HepG2 (cell line): ENCODE data around the gene SYCE3. TPM values are rescaled to one million over a fixed set of nuclear protein-coding genes. Genes with fewer than 3 reads are reported as not detected.

Experiments
- HHEX ChIP-seq: IDR thresholded peaks from 2 replicates; pipeline ENCODE4 v1.6.1; 2016; ENCODE audit warnings: control low read depth
- KAT8 ChIP-seq: IDR thresholded peaks from 2 replicates; pipeline ENCODE4 v1.6.1; 2016; ENCODE audit warnings: missing genetic modification reagents, missing compliant biosample characterization
- KDM4B ChIP-seq: sonication (generic); formaldehyde crosslinking; IDR thresholded peaks from 2 replicates; pipeline ENCODE4 v1.4.0; 2020; ENCODE audit warnings: missing genetic modification reagents
- NFYC ChIP-seq: IDR thresholded peaks from 2 replicates; pipeline ENCODE4 v1.6.1; 2016; ENCODE audit warnings: missing genetic modification reagents, missing compliant biosample characterization
- NR2F1 ChIP-seq, 2 experiments: fragments of 450-650 bp in 1 of 2; formaldehyde crosslinking in 1 of 2; IDR thresholded peaks; 2 replicates each; pipeline versions ENCODE4 v1.5.0 to v1.6.1; 2016 to 2020; ENCODE audit warnings: mild to moderate bottlenecking in 1 of 2, missing compliant biosample characterization in 1 of 2, missing genetic modification reagents in 1 of 2, moderate library complexity in 1 of 2
- POLR2A ChIP-seq, 2 experiments: IDR thresholded peaks; 2 replicates each; pipeline ENCODE4 v1.6.1; 2011; ENCODE audit warnings: low read depth in 2 of 2, low read length in 2 of 2, mild to moderate bottlenecking in 1 of 2, moderate library complexity in 1 of 2; ENCODE audit not compliant: insufficient read depth in 1 of 2
- RXRA ChIP-seq: sonication (generic); formaldehyde crosslinking; IDR thresholded peaks from 2 replicates; pipeline ENCODE4 v1.5.1; 2020; ENCODE audit warnings: missing genetic modification reagents
- RXRB ChIP-seq: IDR thresholded peaks from 2 replicates; pipeline ENCODE4 v1.6.1; 2016; ENCODE audit warnings: borderline replicate concordance, missing genetic modification reagents, missing compliant biosample characterization
- SALL1 ChIP-seq: sonication (generic); formaldehyde crosslinking; IDR thresholded peaks from 2 replicates; pipeline ENCODE4 v1.8.0; 2022; ENCODE audit warnings: mild to moderate bottlenecking, missing genetic modification reagents
- SP1 ChIP-seq, 2 experiments: fragments of 450-650 bp in 1 of 2; sonication (generic) in 1 of 2; formaldehyde crosslinking in 1 of 2; IDR thresholded peaks; 2 replicates each; pipeline versions ENCODE4 v1.4.0 to v1.6.1; 2016 to 2020; ENCODE audit warnings: missing genetic modification reagents in 1 of 2
- TOPORS ChIP-seq: sonication (generic); formaldehyde crosslinking; IDR thresholded peaks from 2 replicates; pipeline ENCODE4 v1.8.0; 2023; ENCODE audit warnings: mild to moderate bottlenecking, missing genetic modification reagents
- ZC3H4 ChIP-seq: sonication (generic); formaldehyde crosslinking; IDR thresholded peaks from 2 replicates; pipeline ENCODE4 v1.4.0; 2020; ENCODE audit warnings: missing genetic modification reagents, borderline replicate concordance
- ZFP37 ChIP-seq: sonication (generic); formaldehyde crosslinking; IDR thresholded peaks from 2 replicates; pipeline ENCODE4 v1.4.0; 2020; ENCODE audit warnings: missing genetic modification reagents, borderline replicate concordance
- ZFP90 ChIP-seq: sonication (generic); formaldehyde crosslinking; IDR thresholded peaks from 2 replicates; pipeline ENCODE4 v1.8.0; 2022; ENCODE audit warnings: missing genetic modification reagents, mild to moderate bottlenecking, inconsistent platforms, borderline replicate concordance
- ZNF124 ChIP-seq: sonication (generic); formaldehyde crosslinking; IDR thresholded peaks from 2 replicates; pipeline ENCODE4 v1.4.0; 2020; ENCODE audit warnings: missing genetic modification reagents
- ZNF235 ChIP-seq: sonication (generic); formaldehyde crosslinking; IDR thresholded peaks from 2 replicates; pipeline ENCODE4 v1.8.1; 2023; ENCODE audit warnings: mild to moderate bottlenecking, missing genetic modification reagents, borderline replicate concordance
- ZNF350 ChIP-seq: sonication (generic); formaldehyde crosslinking; IDR thresholded peaks from 2 replicates; pipeline ENCODE4 v1.4.0; 2020; ENCODE audit warnings: mild to moderate bottlenecking, low read depth, missing genetic modification reagents, borderline replicate concordance
- ZNF354B ChIP-seq: sonication (generic); formaldehyde crosslinking; IDR thresholded peaks from 2 replicates; pipeline ENCODE4 v1.8.0; 2022; ENCODE audit warnings: mild to moderate bottlenecking, missing genetic modification reagents
- ZNF543 ChIP-seq: sonication (generic); formaldehyde crosslinking; IDR thresholded peaks from 2 replicates; pipeline ENCODE4 v1.4.0; 2020; ENCODE audit warnings: mild to moderate bottlenecking, missing genetic modification reagents
- ZNF546 ChIP-seq: sonication (generic); formaldehyde crosslinking; conservative IDR thresholded peaks from 2 replicates; pipeline ENCODE4 v1.8.1; 2023; ENCODE audit warnings: mild to moderate bottlenecking, missing genetic modification reagents
- ZNF589 ChIP-seq: sonication (generic); formaldehyde crosslinking; conservative IDR thresholded peaks from 2 replicates; pipeline ENCODE4 v1.8.0; 2022; ENCODE audit warnings: mild to moderate bottlenecking, moderate library complexity, missing genetic modification reagents
- polyA plus RNA-seq, 8 experiments: library from polyadenylated mRNA; depleted of rRNA in 3 of 8; stranded (reverse) in 7 of 8; unstranded in 1 of 8; fragments of >200 nt; fragmentation: Illumina TruSeq in 4 of 8; extraction: Trizol in 4 of 8; gene quantifications; 2 replicates each; pipeline versions ENCODE4 v1.2.1 to v1.2.3, GENCODE V29; 2011 to 2016; ENCODE audit warnings: low read depth in 4 of 8, missing spikeins in 1 of 8, mixed read lengths in 1 of 8; ENCODE audit not compliant: insufficient read depth in 1 of 8
- total RNA-seq, 5 experiments: library from RNA; depleted of rRNA; stranded (reverse); fragments of >200 nt; fragmentation: Illumina TruSeq; extraction: Trizol; gene quantifications; 2 replicates each; pipeline ENCODE4 v1.2.3, GENCODE V29; 2016; ENCODE audit warnings: low read depth in 1 of 5
- TF ChIP-seq, protein P1 (sequence below): sonication (generic); formaldehyde crosslinking; IDR thresholded peaks from 2 replicates; pipeline ENCODE4 v1.8.1; 2023; ENCODE audit warnings: mild to moderate bottlenecking, missing genetic modification reagents
- TF ChIP-seq, protein P2 (sequence below): sonication (generic); formaldehyde crosslinking; IDR thresholded peaks from 2 replicates; pipeline ENCODE4 v1.4.0; 2020; ENCODE audit warnings: missing genetic modification reagents, mild to moderate bottlenecking, borderline replicate concordance
- TF ChIP-seq, protein P3 (sequence below): IDR thresholded peaks from 2 replicates; pipeline ENCODE4 v1.6.1; 2016; ENCODE audit warnings: low read depth, borderline replicate concordance
- TF ChIP-seq, protein P4 (sequence below): conservative IDR thresholded peaks from 2 replicates; pipeline ENCODE4 v1.6.1; 2018; ENCODE audit warnings: missing genetic modification reagents

SYCE3 gene
- total and polyA plus RNA-seq, 2 of the 13 experiments (the other 11 are each of a cell fraction or from before 2014, with no cell fraction given): not detected

DNA sequence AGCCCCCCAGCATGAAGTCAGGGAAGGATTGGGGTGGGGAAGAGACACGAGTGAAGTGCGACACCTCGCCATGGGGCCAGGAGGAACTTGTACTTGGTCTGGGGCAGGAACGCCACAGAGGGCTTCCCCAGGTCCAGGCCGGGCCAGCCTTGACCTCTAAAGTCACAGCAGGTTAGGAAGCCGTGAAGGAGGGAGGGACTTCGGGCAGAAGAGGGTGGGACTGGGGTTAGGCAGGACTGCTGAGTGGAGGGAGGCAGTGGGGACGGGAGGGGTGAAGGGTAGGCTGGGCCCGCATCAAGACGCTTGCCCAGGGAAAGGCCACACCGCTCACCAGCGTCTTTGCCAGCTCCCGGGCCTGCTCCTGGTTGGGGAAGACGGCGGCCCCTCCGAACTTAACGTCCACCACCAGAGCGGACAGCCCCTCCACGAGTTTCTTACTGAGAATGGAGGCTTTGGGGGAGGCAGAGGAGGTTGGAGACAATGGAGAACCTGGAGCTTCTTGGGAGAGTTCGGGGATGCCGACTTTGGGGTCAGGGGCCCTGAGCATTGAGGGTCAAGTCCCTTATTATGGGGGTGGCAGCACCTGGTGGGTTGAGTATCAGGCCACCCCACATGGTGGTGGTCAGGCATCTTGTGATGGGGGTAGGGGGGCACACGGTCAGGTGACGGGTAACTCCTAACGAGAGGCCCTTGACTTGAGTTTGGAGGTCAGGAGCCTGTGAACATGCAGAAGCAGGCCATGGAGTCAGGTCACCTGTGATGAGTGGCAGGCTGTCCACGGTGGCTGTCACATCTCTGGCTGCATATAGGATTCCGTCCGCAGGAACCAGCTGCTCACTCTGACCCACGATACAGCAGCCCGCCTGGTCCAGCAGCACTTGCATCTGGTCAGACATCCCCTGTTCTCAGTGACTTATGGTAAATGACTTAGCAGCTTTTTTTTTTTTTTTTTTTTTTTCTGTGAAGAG is 35.6 kb downstream of the SYCE3 start (continued):
- TF ChIP-seq ZNF543 (CRISPR knock-in tag) (peak; percentile 86), NR2F1 (CRISPR knock-in tag; IDR thresholded peaks at IDR 0.05) (peak in 1 of 2 experiments; percentile 80; a peak in 2 of 4 replicates), NFYC (CRISPR knock-in tag) (0 out of 2 replicates have a peak, but pooled peaks have one; percentile 16), ZFP90 (CRISPR knock-in tag) (0 out of 2 replicates have a peak, but pooled peaks have one; percentile 5), ZC3H4 (CRISPR knock-in tag) (0 out of 2 replicates have a peak, but pooled peaks have one; percentile 77), TOPORS (CRISPR knock-in tag) (0 out of 2 replicates have a peak, but pooled peaks have one; percentile 6), KDM4B (CRISPR knock-in tag) (0 out of 2 replicates have a peak, but pooled peaks have one; percentile 45), ZNF354B (CRISPR knock-in tag) (0 out of 2 replicates have a peak, but pooled peaks have one; percentile 14), SP1 (IDR thresholded peaks at IDR 0.05) (no peak), SP1 (CRISPR knock-in tag; IDR thresholded peaks at IDR 0.05) (peak; percentile 58; the same call in 1 of the 2 replicates), ZNF350 (peak; percentile 46), ZNF235 (CRISPR knock-in tag) (no peak), SALL1 (peak; percentile 15; the same call in 1 of the 2 replicates), ZNF124 (CRISPR knock-in tag) (0 out of 2 replicates have a peak, but pooled peaks have one; percentile 58), POLR2A (IDR thresholded peaks at IDR 0.05; ENCODE audit: insufficient read depth in 1 of 2, low read depth in 2 of 2, low read length in 2 of 2) (no peak; a peak in 1 of 4 replicates), KAT8 (CRISPR knock-in tag) (no peak), HHEX (CRISPR knock-in tag) (no peak), ZFP37 (no peak), ZNF546 (CRISPR knock-in tag) (no peak), ZNF589 (CRISPR knock-in tag) (0 out of 2 replicates have a peak, but pooled peaks have one; percentile 3), RXRB (CRISPR knock-in tag) (peak; percentile 75), RXRA (CRISPR knock-in tag) (peak; percentile 79)
- TF ChIP-seq, protein P1, sequence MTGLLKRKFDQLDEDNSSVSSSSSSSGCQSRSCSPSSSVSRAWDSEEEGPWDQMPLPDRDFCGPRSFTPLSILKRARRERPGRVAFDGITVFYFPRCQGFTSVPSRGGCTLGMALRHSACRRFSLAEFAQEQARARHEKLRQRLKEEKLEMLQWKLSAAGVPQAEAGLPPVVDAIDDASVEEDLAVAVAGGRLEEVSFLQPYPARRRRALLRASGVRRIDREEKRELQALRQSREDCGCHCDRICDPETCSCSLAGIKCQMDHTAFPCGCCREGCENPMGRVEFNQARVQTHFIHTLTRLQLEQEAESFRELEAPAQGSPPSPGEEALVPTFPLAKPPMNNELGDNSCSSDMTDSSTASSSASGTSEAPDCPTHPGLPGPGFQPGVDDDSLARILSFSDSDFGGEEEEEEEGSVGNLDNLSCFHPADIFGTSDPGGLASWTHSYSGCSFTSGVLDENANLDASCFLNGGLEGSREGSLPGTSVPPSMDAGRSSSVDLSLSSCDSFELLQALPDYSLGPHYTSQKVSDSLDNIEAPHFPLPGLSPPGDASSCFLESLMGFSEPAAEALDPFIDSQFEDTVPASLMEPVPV (CRISPR knock-in tag): no peak
- TF ChIP-seq, protein P2, sequence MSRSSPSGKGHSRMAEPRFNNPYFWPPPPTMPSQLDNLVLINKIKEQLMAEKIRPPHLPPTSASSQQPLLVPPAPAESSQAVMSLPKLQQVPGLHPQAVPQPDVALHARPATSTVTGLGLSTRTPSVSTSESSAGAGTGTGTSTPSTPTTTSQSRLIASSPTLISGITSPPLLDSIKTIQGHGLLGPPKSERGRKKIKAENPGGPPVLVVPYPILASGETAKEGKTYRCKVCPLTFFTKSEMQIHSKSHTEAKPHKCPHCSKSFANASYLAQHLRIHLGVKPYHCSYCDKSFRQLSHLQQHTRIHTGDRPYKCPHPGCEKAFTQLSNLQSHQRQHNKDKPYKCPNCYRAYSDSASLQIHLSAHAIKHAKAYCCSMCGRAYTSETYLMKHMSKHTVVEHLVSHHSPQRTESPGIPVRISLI: 0 out of 2 replicates have a peak, but pooled peaks have one; percentile 12
- TF ChIP-seq, protein P3, sequence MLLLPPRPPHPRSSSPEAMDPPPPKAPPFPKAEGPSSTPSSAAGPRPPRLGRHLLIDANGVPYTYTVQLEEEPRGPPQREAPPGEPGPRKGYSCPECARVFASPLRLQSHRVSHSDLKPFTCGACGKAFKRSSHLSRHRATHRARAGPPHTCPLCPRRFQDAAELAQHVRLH (CRISPR knock-in tag): no peak
- TF ChIP-seq, protein P4, sequence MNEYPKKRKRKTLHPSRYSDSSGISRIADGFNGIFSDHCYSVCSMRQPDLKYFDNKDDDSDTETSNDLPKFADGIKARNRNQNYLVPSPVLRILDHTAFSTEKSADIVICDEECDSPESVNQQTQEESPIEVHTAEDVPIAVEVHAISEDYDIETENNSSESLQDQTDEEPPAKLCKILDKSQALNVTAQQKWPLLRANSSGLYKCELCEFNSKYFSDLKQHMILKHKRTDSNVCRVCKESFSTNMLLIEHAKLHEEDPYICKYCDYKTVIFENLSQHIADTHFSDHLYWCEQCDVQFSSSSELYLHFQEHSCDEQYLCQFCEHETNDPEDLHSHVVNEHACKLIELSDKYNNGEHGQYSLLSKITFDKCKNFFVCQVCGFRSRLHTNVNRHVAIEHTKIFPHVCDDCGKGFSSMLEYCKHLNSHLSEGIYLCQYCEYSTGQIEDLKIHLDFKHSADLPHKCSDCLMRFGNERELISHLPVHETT (CRISPR knock-in tag): no peak
